A673 (cell line): ENCODE results near the gene SPCS2. TPM values are rescaled to one million over a fixed set of nuclear protein-coding genes. Genes with fewer than 3 reads are reported as not detected.

Experiments
- BruUV-seq: library from RNA; stranded (reverse); fragments of 400-500 nt; replicated peaks from 2 replicates; lab custom pipeline; 2021; lab: Mats Ljungman, UMichigan
- CTCF ChIA-PET: fragments of 300-600 bp; sonication (Branson Sonifier 250); formaldehyde crosslinking; loops from one replicate; lab custom pipeline; 2022; ENCODE audit warnings: antibody characterized with exemption; lab: Charles Lee
- POLR2A ChIA-PET: fragments of 300-600 bp; sonication (Branson Sonifier 250); formaldehyde crosslinking; loops from one replicate; lab custom pipeline; 2022; ENCODE audit warnings: antibody characterized with exemption; ENCODE audit not compliant: low non-redundant PET; lab: Charles Lee
- DNase-seq: peaks from one replicate; pipeline ENCODE4 v3.0.0-alpha.2; 2015; ENCODE audit warnings: low spot score
- H3K27ac ChIP-seq: fragments of 200-600 bp; sonication (generic); 2 replicates; pipeline ENCODE4 v1.5.1; 2016; ENCODE audit warnings: mixed run types, low read depth, mild to moderate bottlenecking, mixed read lengths, antibody characterized with exemption, low read length; ENCODE audit not compliant: poor library complexity, severe bottlenecking
- H3K27me3 ChIP-seq: fragments of 200-600 bp; sonication (generic); replicated peaks from 2 replicates; pipeline ENCODE4 v1.6.1; 2017; ENCODE audit warnings: mixed run types, low read depth, mild to moderate bottlenecking, mixed read lengths, antibody characterized with exemption, low read length; ENCODE audit not compliant: insufficient read depth, poor library complexity
- H3K36me3 ChIP-seq: fragments of 200-600 bp; sonication (generic); 2 replicates; pipeline ENCODE4 v1.6.1; 2016; ENCODE audit warnings: mixed run types, mild to moderate bottlenecking, mixed read lengths, antibody characterized with exemption, low read length; ENCODE audit not compliant: insufficient read depth, poor library complexity, severe bottlenecking
- H3K4me1 ChIP-seq: fragments of 200-600 bp; sonication (generic); 2 replicates; pipeline ENCODE4 v1.6.1; 2017; ENCODE audit warnings: mixed run types, mild to moderate bottlenecking, mixed read lengths, antibody characterized with exemption, low read length; ENCODE audit not compliant: insufficient read depth, poor library complexity, severe bottlenecking
- H3K4me3 ChIP-seq: fragments of 200-600 bp; sonication (generic); 2 replicates; pipeline ENCODE4 v1.5.1; 2016; ENCODE audit warnings: low read depth, mixed run types, mild to moderate bottlenecking, mixed read lengths, low read length; ENCODE audit not compliant: poor library complexity, severe bottlenecking
- H3K9me3 ChIP-seq: fragments of 200-600 bp; sonication (generic); 2 replicates; pipeline ENCODE4 v1.6.1; 2016; ENCODE audit warnings: mixed run types, low read depth, mild to moderate bottlenecking, mixed read lengths, antibody characterized with exemption, low read length; ENCODE audit not compliant: poor library complexity, severe bottlenecking
- EZH2 ChIP-seq: fragments of 200-600 bp; sonication (generic); IDR thresholded peaks from 2 replicates; pipeline ENCODE4 v1.6.1; 2017; ENCODE audit warnings: borderline replicate concordance, low read depth, mild to moderate bottlenecking, mixed read lengths, antibody characterized with exemption, low read length; ENCODE audit not compliant: poor library complexity, severe bottlenecking
- intact Hi-C: fragments of 100-400 bp; cut with micrococcal nuclease; formaldehyde crosslinking; loops from one replicate; pipeline ENCODE4 v1.10.0; 2022; ENCODE audit not compliant: unreplicated experiment
- total RNA-seq: library from RNA; stranded (reverse); gene quantifications from 2 replicates; pipeline ENCODE4 v1.2.3, GENCODE V29; 2021
- TF ChIP-seq, protein P1 (sequence below): fragments of 300-800, 200-600 bp; sonication (generic); conservative IDR thresholded peaks from 2 replicates; pipeline ENCODE4 v1.5.1; 2017; ENCODE audit warnings: low read depth, mild to moderate bottlenecking, antibody characterized with exemption, low read length, moderate library complexity, mixed read lengths

Gene SPCS2
- total RNA-seq, 1 experiment from 2014 or later: 241 TPM

DNA sequence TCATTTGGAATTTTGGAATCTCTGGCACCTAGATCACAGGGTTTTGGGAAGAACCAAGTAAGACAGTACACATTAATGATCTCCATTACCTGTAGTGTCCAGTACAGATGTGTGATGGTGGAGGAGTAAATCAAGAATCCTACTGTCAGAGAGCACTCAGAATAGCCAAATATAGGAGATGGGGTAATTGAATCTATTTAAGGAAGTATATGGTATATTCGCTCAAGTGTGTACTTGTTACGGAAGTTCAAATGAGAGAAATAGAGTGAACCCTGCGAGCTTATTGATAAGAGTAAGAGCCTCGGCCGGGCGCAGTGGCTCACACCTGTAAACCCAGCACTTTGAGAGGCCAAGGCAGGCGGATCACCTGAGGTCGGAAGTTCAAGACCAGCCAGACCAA is 2.2 kb downstream of the SPCS2 start:
- TF ChIP-seq, protein P1, sequence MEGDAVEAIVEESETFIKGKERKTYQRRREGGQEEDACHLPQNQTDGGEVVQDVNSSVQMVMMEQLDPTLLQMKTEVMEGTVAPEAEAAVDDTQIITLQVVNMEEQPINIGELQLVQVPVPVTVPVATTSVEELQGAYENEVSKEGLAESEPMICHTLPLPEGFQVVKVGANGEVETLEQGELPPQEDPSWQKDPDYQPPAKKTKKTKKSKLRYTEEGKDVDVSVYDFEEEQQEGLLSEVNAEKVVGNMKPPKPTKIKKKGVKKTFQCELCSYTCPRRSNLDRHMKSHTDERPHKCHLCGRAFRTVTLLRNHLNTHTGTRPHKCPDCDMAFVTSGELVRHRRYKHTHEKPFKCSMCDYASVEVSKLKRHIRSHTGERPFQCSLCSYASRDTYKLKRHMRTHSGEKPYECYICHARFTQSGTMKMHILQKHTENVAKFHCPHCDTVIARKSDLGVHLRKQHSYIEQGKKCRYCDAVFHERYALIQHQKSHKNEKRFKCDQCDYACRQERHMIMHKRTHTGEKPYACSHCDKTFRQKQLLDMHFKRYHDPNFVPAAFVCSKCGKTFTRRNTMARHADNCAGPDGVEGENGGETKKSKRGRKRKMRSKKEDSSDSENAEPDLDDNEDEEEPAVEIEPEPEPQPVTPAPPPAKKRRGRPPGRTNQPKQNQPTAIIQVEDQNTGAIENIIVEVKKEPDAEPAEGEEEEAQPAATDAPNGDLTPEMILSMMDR: no peak
- TF ChIP-seq EZH2: no peak
- no peak overlapping the region for H3K4me3 ChIP-seq
- CTCF ChIA-PET: no interaction called here
- peaks cover 18% of the 10 kb centered on the region for H3K36me3 ChIP-seq
- intact Hi-C loops: no loop called here
- BruUV-seq: no TSS peak
- no peaks in the 10 kb centered on the region for H3K27me3 ChIP-seq
- peaks cover 6% of the 10 kb centered on the region for H3K9me3 ChIP-seq
- POLR2A ChIA-PET: no interaction called here
- DNase-seq: no peak
- H3K4me1 ChIP-seq: peaks cover 19% of the 10 kb centered on the region
- H3K27ac ChIP-seq: no peak overlapping the region

DNA sequence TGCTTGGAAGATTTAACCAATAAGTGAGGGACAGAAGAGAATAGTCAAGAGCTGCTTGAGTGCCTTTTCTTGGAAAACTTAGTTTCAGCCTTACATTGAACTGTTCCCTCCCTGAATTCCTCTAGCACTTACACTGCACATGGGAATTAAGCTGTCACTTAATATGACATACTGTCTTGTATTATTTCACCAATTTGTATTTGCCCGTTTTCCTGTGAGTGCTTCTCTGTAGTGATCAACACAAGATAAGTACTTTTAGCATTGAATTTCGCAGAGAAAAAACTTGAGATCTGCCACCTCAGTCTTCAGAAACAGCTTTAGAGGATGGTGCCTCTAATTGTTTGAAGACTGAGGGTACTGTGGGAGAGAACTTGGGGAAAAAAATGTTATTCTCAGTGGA is 3.7 kb downstream of the SPCS2 start:
- no TSS peak for BruUV-seq
- Histone ChIP-seq H3K36me3 (peaks cover 18% of the 10 kb centered on the region), H3K4me1 (peaks cover 19% of the 10 kb centered on the region), H3K9me3 (peaks cover 6% of the 10 kb centered on the region), H3K27me3 (no peaks in the 10 kb centered on the region), H3K4me3 (no peak overlapping the region), H3K27ac (no peak overlapping the region)
- intact Hi-C loops: no loop called here
- no peak for DNase-seq
- TF ChIP-seq, protein P1: no peak
- TF ChIP-seq EZH2: no peak
- POLR2A ChIA-PET: no interaction called here
- CTCF ChIA-PET: no interaction called here

DNA sequence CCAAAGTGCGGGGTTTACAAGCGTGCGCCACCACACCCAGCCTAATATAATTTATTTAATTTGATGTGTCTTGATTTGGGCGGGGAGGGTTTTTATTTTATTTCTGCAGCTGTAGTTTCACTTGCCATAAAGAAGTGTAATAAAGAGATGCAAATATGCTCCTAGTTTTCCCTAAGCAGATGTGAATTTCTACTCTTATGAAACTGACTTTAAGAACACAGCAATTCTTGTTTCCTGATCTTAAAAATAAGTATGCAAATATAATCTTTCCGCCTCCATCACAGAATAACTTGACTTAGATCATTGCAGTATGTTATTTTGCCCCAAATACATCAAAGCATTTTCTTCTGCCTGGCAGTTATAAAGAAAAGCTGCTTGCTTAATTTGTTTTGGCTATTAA is 4.4 kb downstream of the SPCS2 start:
- H3K27ac ChIP-seq: no peak overlapping the region
- BruUV-seq: no TSS peak
- ChIA-PET POLR2A (interaction anchor here (0.6 kb wide), 1 partner anchor 1451 kb away, joined by 3 read pairs; no protein-coding TSS in a partner anchor), CTCF (no interaction called here)
- intact Hi-C loops: no loop called here
- peaks cover 6% of the 10 kb centered on the region for H3K9me3 ChIP-seq
- H3K4me3 ChIP-seq: no peak overlapping the region
- H3K36me3 ChIP-seq: peaks cover 18% of the 10 kb centered on the region
- peaks cover 13% of the 10 kb centered on the region for H3K4me1 ChIP-seq
- no peaks in the 10 kb centered on the region for H3K27me3 ChIP-seq
- TF ChIP-seq EZH2: no peak
- TF ChIP-seq, protein P1: no peak
- no peak for DNase-seq
